GM21526 (cell line): ENCODE measurements around the gene GPR132.
A peak's percentile ranks its signal among the peaks of the same experiment; 100 is the strongest.

Source experiments
- ATAC-seq: cut with Tn5 transposase; IDR thresholded peaks from one replicate; pipeline ENCODE4 v1.9.1; 2021; ENCODE audit warnings: moderate library complexity; ENCODE audit not compliant: unreplicated experiment, low FRiP score

Gene GPR132

DNA sequence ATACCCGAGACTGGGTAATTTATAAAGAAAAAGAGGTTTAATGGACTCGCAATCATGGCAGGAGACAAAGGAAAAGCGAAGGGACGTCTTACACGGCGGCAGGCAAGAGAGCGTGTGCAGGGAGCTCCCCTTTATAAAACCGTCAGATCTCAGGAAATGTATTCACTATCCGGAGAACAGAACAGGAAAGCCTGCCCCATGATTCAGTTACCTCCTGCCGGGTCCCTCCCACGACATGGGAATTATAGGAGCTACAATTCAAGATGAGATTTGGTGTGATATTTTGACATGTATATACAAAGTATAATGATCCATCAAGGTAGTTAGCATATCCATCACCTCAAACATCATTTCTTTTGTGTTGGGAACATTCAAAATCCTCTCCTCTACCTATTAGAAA, 42.1 kb downstream of the GPR132 start:
- no peak for ATAC-seq

DNA sequence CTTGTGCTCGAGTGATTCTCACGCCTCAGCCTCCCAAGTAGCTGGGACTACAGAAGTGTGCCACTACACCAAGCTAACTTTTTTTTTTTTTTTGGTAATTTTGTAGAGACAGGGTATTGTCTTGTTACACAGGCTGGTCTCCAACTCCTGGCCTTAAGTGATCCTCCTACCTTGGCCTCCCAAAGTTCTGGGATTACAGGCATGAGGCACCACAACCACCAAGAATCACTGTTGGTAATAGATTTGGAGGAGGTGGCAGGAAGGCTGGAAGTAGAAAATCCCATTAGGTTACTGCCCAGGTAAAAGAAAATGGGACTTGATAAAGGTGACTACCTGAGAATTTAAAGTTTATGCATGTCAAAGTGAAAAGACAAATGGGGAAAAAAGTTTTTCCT, 43.0 kb downstream of the GPR132 start:
- ATAC-seq = no peak

GRCh38 chr14:105021656-105022275, 43.5 kb downstream of the GPR132 start:
- no peak for ATAC-seq

DNA sequence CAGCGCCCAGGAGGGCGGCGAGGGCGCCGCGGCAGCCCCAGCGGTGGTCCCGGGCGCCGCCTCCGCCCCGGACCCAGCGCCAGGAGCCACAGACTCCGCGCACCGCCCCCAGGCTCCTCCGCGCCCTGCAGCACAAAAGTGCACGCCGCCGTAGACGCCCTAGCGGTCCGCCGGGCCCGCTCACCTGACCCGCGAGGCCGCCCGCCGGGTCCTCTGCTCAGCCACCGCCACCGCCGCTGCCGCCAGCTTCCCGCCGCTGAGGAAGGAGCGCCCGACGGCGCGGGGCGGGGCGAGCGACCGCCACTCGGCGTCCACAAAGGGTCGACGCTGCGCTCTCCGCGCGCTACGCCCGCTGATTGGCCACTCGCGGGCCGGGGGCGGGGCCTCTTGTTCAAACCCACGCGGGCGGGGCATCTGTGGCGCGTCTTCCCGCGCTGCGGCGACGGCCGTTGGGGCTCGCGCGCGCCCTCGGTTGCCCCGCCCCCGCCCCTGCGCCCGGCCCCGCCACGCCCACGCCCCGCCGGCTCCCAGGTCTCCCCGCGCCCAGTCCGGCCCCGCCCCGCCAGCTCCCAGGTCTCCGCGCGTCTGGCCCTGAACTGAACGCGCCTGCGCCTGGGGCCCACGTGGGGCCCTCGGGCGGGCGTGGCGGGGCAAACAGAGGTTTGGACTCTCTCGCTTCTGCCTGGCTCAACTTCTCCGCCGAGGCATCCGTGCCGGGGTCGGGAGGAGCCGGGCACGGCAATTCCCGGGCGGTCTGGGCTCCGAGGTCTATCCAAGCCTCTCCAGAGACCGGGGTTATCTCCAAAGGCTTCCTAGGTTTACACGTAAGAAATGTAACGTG, 44.2 kb downstream of the GPR132 start, which contains the start of gene CDCA4:
TSS of gene CDCA4 (minus strand) at position 269 of the 841 bp plus-strand sequence. CDS start 9,154 bp downstream, outside the sequence.
- ATAC-seq = peak; percentile 72

DNA sequence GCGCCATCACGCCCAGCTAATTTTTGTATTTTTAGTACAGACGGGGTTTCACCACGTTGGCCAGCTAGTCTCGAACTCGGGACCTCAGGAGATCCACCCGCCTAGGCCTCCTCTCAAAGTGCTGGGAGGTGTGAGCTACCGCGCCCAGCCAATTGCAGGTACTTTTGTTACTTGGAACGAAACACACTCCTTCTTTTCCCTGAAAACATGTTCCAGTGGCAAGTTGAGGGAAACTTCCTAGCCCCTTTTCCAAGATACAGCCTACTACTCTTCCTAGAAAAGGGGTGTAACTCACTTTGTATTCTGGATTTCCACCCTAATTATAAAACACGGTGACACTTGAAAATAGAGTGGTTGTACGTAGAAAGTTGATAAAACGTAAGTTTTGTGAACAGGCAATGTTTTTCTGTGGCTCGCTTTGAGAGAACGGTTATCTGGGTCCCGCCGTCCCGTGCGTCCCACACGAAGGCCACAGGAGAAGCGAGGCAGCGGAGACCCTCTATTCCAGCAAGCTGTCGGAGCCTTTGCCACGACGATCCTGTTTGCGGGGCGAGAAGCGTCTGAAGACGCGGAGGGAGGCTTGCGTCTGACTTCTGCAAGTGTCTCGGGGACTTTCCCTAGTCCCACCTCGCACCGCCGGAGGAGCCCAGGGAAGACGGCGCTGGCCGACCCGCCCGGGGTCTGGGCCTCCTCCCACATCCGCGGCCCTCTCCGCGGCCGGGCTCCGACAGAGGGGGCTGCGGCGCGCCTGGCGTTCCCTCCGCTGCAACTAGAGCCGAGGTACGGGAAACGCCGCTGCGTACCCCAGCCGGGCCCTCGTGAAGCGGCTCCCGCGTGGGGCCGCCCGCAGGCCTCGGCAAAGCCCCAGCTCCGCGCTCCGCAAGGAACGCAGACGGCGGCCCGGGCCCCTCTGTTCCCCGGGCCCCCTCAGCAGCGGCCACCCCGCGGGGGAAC, 45.1 kb downstream of the GPR132 start:
- peak; percentile 21 for ATAC-seq

- no peak for ATAC-seq
Measured at GRCh38 chr14:105018414-105018813, 46.8 kb downstream of the GPR132 start.

- no peak for ATAC-seq
Measured at GRCh38 chr14:105015905-105016304, 49.3 kb downstream of the GPR132 start.

DNA sequence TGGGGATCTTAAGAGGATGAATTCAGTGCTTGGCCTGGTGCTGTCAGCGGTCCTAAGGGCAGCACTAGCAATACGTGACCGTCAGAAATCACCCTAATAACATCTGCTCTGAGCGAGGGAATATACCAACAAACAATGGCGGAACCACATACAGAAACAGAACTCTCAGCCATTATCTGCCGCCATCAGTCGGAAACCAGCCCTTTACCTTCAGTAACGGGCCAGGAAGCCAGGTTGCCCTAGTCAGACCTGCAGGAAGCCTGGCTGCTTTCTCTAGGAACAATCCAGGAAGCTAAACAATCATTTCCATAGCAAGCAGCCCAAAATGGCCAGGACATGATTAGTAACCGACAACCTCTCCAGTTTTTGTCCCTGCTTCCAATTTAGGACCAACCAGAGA, 50.0 kb downstream of the GPR132 start:
- no peak for ATAC-seq

DNA sequence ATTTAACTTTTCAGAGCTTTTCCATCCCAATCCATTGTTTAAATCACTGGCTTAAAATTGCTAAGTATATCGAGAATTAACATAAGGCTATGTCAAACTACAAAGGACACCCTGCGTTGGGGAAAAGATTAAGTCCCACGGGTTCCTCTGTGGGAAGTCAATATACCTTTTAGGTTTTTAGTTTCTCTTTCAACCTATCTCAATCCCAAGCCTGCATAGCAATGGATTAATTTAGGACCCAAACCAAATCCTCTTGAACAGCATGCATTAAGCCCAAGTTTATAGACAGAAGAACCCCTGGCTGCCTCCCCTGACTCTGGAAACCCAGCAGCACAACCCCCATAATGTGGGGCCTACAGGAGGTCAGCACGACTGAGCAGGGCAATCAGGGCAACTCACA, 50.6 kb downstream of the GPR132 start:
- no peak for ATAC-seq

DNA sequence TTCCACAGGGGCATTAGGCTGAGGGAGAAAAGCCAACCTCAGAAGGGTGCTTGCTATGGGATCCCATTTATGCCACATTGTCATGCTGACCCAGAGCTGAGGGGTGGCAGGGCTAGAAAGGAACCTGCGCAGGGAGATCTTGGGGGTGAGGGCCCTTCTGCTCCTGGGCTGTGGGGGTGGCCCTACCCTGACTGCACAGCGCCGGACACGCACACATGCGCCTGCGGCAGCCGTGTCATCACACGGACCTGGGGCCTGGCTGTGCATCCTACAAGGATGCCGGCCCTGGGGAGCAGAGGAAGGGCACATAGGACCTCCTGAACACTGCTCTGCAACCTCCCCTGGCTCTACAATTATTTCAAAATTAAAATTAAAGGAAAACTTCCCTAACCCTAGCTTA, 51.2 kb downstream of the GPR132 start:
- ATAC-seq = no peak

DNA sequence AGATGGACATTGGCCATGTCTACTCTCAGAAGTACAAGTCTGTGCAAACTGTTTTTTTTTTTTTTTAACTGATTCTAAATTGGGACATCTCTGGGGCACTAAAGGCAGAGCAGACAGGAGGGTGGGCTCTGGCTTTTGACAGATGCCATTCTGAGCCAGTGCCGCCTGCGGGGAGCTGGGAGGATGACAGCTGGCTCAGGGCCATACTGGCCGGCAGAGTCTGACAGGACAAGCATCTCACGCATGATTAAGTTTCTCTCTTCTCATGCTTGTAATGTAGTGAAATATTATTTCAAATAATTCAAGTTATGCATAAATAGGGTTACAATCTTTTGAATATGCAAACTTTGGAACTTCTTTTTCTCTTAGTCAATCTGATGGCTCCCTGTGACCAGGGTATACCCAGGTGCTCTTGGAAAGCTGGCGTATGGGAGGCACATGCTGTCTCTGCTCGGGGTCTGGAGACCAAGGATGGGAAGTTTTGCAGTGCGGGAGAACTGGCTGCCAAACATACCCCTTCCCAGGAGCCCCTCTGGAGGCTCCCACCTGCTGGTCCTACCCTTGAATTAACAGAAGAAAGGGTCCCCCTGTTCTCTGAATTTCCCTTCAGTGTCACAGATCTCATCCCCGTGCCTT, 52.0 kb downstream of the GPR132 start:
- no peak for ATAC-seq

DNA sequence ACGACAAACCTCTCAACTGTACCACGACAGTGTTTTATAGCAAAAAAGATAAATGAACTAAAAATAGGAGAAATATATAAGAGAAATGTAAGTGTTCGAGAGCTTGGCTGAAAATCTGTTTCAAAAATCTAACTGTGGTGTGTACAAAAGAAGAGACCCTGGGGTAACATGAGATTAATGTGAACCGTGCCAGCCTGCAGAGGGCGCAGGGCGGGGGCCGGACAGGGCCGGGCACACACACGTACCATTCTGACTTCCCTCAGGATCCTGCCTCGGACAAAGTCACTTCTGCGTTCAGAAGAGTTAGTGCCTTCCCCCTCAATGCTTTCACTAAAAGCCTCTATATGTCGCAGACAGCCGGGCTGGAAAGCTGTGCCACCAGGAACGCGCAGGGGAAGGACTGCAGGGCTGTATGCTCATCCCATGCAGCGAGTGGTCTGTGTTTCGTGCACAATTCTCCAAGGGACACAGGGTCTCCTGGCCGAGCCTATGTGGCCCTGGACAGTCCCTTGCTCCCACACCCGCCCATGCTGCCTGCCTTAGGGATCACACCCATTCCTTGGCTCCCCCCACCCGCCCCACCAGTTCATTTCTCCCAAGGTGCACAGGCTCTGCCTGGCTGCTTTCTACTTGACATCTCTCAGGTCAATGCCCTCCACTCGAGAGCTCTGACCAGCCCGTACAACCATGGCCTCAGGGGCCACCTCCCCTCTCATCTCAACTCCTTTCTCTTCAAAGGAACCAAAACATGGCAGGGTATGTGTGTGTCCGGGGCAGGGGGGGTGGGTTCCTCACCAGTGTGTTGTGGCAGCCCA, 52.9 kb downstream of the GPR132 start:
- ATAC-seq = no peak

- ATAC-seq = no peak
Measured at GRCh38 chr14:105011312-105011990, 53.8 kb downstream of the GPR132 start.

DNA sequence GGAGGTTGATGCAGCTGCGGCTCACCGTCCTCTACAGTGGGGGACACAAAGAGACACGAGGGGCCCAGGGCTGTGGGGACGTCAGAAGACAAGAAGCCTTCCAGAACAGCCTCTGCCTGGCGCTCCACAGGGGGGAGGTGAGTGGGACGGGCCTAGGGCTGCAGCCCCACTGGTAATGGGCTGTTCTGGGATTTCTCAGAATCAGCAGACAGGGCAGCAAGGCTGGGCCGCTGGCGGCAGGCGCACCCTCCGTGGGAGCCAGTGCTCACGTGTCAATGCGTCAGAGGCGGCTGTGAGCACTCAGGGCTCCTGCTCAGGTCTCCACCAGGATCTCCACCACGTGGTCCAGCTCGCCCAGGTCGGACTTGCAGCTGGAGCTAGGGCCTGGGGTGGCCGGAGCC, 54.3 kb downstream of the GPR132 start:
- no peak for ATAC-seq

DNA sequence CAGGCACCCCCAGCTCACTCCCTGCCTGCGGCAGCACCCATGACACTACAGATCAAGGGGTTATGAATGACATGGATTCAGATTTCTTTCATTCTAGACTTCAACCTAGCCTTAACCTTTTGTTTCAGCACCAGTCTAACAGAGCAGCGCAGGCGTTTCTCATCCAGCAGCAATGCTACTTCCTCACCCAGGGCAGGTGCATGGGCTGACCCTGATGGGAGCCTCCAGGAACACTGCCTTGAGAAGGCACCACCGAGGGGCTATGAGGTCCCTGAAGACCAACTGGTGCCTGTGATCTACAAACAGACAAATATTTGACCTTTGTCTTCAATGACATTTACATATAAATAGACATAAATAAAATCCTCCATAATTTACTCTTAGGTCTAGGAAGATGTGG, 55.1 kb downstream of the GPR132 start:
- no peak for ATAC-seq

DNA sequence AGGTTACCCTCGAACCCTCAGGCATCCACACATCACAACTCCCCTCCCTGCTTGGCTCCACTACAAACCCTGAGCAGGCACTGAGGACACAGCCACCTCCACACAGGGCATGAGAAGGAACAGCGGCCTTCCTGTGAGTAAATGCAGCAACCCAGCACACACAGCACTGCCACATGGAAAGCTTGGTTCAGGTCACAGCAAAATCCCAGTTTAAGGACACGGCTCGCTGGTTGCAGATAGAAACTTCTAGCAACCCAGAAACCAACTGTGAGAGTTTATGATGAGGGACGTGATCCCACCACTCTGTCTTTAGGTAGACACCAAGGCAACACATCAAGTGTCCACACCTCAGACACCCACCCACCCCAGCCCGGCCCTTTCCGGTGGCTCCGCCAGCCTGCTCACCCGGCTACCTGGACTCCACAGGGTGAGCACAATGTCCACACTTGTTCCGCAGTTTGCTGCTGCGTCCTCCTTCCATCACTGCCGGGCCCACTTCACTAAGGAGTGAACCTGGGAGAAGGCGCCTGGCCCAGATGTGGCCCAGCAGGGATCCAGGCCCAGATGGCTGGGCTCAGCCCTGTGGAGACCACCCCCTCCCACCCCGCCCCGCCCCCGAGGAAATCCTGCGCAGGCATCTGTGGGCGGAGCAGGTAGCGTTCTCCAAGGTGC, 57.5 kb downstream of the GPR132 start:
- ATAC-seq = no peak

- ATAC-seq = no peak
Measured at GRCh38 chr14:105006831-105007592, 58.2 kb downstream of the GPR132 start.
